Measurements from ENCODE around the gene ESRRB.
"Not testable (repeated sequence)": the region's sequence is repeated elsewhere in the genome, so short reads cannot be mapped to it uniquely, and the experiment has no call there.

ESRRB gene

DNA sequence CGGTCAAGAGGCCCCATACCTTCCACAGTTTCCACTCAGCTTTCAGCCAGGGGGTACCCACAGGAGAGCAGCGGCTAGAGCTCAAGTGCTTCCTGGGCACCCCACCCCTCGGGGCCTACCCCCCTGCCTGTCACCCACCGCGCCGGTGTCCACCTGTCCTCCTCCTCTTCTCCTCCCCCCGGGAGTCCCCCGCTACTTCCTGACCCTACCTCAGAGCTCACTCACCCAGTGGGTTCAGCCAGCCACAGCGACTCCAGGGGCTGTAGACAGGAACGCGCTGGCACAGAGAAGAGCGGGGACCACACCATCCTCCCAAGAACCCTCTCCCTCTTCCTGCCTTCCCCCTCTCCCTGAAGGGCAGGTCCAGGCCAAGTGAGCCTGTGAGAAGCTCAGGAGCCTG is 123.0 kb downstream of the ESRRB start:
- DNase-seq = no peak

DNA sequence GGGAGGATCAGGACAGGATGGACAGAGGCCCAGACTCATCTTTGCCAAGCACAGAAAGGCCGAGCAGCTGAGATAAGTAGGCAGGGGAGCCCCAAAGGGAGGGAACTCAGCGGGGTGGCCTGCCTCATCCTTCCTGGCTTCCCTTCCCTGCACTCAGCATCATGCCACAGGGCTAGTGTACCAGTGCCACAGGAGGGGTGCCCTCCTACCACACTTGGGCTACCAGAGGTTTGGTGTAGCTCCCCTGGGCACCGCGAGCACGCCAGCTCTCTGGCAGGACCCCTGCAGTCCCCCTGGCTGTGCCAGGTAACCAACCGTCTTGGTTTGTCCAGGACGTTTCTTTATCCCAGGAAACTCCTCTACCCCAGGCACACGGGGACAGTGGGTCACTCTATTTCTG is 123.5 kb downstream of the ESRRB start:
- DNase-seq = no peak

- no peak for DNase-seq
These were observed 124.1 kb downstream of the ESRRB start for GRCh38 chr14:76500011-76500410.

- DNase-seq = no peak
These were observed 124.5 kb downstream of the ESRRB start for GRCh38 chr14:76500480-76500879.

- DNase-seq = no peak
These were observed 125.3 kb downstream of the ESRRB start for GRCh38 chr14:76501156-76501720.

DNA sequence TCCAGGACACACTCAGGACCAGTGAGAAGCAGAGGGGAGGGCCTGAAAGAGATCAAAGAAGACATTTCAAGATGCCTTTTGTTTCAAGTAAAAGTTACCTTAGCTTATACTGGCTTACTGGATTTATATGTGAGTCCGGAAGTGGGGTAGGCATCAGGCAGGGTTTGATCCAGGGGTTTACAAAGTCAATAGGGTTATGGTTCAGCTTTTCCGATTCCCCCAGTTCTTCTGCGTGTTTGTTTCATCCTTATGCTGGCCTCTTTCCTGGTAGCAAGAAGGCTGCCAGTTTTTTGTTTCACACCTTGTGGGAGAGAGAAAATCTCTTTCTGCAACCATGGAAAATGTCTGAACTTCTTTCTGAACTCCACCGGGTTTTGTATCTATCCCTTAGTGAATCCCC is 126.3 kb downstream of the ESRRB start:
- DNase-seq = no peak

GRCh38 chr14:76502638-76503037 is 126.7 kb downstream of the ESRRB start:
- no peak for DNase-seq

DNA sequence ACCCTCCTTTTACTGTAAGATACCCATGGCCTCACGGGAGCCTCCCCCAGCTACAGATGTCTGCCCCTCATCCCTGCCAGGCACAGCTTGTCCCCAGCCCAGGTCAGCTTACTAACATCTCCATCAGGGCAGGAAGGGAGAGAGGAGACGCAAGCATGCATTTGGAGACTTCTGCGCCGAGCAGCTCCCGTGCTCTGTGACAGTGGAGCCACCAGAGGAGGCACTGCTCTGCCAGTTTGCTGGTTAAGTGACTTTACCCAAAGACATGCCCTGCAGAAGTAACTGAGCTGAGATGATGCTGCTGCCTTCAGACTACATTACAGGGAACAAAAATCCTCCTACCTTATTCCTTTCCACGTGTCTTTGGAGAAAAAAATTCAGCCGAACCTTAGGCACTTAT is 133.4 kb downstream of the ESRRB start:
- DNase-seq = no peak

GRCh38 chr14:76510181-76510580 is 134.2 kb downstream of the ESRRB start:
- no peak for DNase-seq

GRCh38 chr14:76514213-76514998 is 138.5 kb downstream of the ESRRB start:
- DNase-seq = no peak

GRCh38 chr14:76516884-76517283 is 140.9 kb downstream of the ESRRB start:
- no peak for DNase-seq

DNA sequence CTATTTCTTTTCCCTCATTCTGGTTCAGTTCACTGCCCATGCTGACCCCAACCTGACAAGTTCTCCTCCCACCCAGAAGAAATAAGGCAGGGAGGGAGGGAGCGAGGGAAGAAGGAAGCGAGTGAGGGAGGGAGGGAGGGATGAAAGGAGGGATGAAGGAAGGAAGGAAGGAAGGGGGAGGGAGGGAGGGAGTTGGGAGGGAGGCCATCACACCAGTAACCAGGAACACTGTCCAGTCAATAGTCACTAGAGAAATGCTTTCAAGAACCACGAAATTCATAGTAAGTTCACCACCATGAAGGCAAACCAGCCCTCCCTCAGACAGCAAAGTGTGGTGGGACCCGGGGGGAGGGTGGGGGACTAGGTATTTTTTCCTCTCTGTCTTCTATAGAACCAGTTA is 142.4 kb downstream of the ESRRB start:
- DNase-seq = no peak

GRCh38 chr14:76525106-76525821 is 149.3 kb downstream of the ESRRB start:
- no peak for DNase-seq

DNA sequence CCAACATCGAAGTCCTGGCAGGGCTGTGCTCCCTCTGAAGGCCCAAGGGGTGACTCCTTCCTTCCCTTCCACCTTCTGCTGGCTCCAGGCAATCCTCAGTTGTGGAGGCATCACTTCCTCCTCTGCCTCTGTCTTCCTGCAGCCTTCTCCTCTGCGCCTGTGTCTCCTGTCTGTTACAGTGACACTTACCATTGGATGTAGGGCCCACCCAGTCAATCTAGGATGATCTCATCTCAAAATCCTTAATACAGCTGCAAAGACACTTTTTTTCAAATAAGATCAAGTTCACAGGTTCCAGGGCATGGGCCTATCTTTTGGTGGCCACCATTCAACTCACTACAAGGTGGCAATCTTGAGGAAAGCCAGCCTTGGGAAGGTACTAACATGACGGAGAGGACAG is 155.1 kb downstream of the ESRRB start:
- no peak for DNase-seq

DNA sequence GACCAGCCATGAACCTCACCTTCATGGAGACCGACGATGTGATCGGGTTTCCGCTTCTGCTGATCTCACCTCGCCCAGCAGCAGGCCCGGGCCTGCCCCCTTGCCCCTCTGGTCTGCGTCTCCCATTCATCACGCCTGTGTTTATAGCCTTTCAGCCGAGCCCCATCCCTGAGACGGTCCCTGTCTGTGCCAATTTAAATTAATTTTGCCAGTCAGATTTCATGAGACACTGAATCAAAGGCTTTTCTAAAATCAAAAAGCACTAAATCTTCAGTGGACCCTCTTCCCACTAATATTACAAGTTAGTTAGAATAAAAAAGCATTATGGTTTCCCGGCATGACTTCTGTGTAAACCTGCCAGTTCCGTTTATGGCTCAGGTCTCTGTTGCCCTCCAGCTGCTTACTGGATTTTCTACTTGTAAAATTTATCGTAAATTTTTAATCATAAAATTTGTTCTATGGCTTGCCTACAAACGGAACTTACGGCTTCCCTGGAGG is 155.9 kb downstream of the ESRRB start:
- DNase-seq = peak in 1 of 2 experiments; percentile 18

GRCh38 chr14:76536636-76537035 is 160.7 kb downstream of the ESRRB start:
- DNase-seq = not testable (repeated sequence)

GRCh38 chr14:76537906-76538647 is 162.1 kb downstream of the ESRRB start:
- no peak for DNase-seq

DNA sequence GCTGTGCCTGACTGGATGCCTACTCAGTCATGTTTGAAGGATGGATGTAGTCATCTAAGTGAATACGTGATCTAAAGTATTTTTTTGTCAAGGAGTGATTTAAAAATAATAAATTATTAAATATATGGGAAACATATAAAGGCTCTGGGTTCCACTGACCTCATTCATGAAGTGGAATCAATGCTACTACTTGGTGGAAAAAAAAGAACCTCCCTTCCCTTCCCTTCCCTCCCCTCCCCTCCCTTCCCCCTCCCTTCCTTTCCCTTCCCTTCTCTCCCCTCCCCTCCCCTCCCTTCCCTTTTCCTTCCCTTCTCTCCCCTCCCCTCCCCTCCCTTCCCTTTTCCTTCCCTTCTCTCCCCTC is 162.7 kb downstream of the ESRRB start:
- DNase-seq = no peak

DNA sequence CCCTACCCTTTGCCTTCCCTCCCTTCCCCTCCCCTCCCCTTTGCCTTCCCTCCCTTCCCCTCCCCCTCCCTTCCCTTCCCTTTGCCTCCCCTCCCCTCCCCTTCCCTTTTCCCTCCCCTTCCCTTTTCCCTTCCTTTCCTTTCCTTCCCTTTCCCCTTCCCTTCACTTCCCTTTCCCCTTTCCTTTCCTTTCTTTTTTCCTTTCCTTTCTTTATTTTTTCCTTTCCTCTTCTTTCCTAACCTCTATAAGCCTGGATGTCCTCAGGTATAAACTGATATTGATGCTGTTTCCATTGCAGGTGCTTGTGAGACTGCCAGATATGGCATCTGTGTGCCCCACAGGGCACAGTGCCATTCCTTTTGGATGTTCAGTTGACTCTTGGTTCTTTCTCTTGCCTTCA is 163.2 kb downstream of the ESRRB start:
- no peak for DNase-seq

- DNase-seq = no peak
These were observed 165.8 kb downstream of the ESRRB start for GRCh38 chr14:76541594-76542219.

DNA sequence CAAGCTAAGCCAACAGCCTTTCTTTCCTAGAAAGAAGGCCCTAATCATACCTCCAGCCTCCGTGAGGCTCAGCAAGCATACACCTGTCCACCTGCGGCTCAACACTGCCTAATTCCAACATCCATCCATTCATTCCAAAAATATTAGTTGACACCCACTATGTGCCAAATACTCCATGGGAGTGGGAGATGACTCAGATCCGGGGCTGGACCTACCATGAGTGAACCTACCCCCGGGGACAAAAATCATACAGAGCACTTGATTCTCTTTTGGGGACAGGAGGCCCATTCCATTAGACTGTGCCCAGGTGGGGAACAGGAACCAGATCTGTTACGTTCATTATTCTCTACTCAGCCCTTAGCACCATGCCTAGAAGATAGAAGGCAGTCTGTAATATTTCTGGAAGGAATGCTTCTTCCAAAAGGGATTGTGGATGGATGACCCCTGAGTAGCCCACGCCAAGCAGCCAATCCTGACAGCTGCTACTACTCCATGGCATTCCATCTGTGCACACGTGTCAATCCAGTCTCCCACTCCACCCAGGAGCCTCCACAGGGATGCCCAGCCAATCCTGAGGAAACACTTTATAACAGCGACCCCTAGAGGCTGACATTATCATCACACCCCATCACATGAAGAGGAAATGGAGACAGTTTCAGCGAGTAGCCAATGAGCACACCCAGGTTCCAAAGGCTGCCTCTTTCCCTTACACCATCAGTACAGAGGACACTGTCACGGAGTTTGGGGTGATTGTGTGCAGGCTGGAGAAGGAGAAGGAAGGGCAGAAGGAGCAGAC is 170.7 kb downstream of the ESRRB start:
- peak; percentile 35 to 58 for DNase-seq

DNA sequence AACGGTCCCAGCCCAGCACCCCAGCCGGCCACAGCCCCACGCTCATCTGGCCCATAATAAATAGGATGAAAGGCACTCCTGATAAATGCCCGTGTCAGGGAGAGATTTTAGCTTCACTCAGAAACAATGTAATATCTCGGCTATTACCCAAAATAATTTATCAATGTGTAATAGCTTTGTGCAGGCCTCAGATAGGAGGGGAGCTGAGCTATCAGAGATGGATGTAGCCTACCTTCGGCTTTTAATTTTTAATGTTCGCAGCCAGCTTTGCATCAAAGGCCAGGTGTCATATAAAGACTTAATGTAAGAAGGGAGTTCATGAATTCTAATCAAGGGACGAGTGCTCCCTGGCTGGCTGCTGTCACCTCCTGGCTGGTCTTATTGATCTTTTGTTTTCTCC is 171.9 kb downstream of the ESRRB start:
- no peak for DNase-seq
